Measurements from ENCODE around the gene MACROD2. TPM values are rescaled to one million over a fixed set of nuclear protein-coding genes. Genes with fewer than 3 reads are reported as not detected.

The MACROD2 gene
- polyA plus RNA-seq, 1 experiment, result 0.47 TPM

DNA sequence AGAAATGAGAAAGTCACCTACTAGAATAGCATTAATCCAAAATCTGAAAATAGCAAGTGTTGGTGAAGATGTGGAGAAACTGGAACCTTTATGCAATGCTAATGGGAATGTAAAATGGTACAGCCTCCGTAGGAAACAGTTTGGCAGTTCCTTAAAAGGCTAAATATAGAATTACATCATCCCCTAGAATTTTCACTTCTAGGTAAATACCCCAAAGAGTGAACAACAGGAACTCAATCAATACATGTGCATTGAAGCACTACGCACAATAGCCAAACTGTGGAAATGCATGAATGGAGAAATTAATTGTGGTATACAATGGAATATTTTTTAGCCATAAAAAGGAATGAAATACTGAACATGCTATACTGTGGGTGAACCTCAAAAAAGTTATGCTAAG, 1324.1 kb downstream of the MACROD2 start:
- TF ChIP-seq, protein P1, sequence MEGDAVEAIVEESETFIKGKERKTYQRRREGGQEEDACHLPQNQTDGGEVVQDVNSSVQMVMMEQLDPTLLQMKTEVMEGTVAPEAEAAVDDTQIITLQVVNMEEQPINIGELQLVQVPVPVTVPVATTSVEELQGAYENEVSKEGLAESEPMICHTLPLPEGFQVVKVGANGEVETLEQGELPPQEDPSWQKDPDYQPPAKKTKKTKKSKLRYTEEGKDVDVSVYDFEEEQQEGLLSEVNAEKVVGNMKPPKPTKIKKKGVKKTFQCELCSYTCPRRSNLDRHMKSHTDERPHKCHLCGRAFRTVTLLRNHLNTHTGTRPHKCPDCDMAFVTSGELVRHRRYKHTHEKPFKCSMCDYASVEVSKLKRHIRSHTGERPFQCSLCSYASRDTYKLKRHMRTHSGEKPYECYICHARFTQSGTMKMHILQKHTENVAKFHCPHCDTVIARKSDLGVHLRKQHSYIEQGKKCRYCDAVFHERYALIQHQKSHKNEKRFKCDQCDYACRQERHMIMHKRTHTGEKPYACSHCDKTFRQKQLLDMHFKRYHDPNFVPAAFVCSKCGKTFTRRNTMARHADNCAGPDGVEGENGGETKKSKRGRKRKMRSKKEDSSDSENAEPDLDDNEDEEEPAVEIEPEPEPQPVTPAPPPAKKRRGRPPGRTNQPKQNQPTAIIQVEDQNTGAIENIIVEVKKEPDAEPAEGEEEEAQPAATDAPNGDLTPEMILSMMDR (IDR thresholded peaks at IDR 0.05; ENCODE audit: insufficient read depth, low read depth, low read length), result no peak
- ChIA-PET CTCF (no interaction called here), POLR2A (no interaction called here)

DNA sequence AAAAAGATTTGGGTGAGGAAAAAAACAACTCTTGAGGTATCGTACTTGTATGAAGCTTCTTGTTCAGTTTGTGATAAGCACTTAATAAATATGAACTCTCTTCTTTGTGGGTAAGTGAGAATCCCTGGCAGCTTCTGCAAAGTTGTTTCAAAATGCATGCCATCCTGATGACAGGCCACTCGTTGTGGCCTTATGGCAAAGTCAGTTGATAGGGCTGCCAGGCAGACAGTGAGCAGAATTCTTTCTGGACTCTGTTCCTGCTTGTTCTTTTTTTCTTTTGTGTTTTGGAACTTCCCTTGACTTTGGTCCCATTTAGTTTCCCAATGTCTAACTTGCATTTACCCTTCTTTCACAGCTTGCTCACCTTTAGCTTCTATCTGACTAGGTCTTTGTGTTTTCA, 1325.6 kb downstream of the MACROD2 start:
- H3K4me3 ChIP-seq (ENCODE audit: low read depth, low read length), result no peak overlapping the region
- ChIA-PET POLR2A (no interaction called here), CTCF (no interaction called here)
- TF ChIP-seq, protein P1 (IDR thresholded peaks at IDR 0.05; ENCODE audit: insufficient read depth, low read depth, low read length), result no peak
- no peak for DNase-seq (ENCODE audit: low read depth)
- H3K36me3 ChIP-seq (ENCODE audit: control insufficient read depth, insufficient read depth, low read length), result no peaks in the 10 kb centered on the region
- no peaks in the 10 kb centered on the region for H3K27me3 ChIP-seq (ENCODE audit: control insufficient read depth, insufficient read depth, low read length)

More for the DNA sequence above, 1324.1 kb downstream of the MACROD2 start:
- Histone ChIP-seq H3K27me3 (ENCODE audit: control insufficient read depth, insufficient read depth, low read length) (no peaks in the 10 kb centered on the region), H3K36me3 (ENCODE audit: control insufficient read depth, insufficient read depth, low read length) (no peaks in the 10 kb centered on the region), H3K4me3 (ENCODE audit: low read depth, low read length) (no peak overlapping the region)
- DNase-seq (ENCODE audit: low read depth), result no peak

DNA sequence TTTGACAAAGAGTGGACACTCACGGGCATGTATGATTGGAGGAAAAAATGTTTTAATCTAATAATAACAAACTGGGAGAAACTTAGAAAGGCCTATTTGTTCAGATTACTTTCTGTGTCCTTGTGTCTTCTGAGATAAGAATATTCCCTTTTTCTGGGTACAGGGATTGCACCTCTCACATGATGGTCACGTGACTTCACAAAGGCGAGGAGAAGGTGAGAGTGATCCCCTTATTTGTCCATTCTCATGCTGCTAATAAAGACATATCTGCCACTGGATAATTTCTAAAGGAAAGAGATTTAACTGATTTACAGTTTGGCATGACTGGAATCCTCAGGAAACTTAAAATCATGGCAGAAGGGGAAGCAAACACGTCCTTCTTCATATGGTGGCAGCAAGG, 1331.8 kb downstream of the MACROD2 start:
- TF ChIP-seq, protein P1 (IDR thresholded peaks at IDR 0.05; ENCODE audit: insufficient read depth, low read depth, low read length), result no peak
- Histone ChIP-seq H3K27me3 (ENCODE audit: control insufficient read depth, insufficient read depth, low read length) (no peaks in the 10 kb centered on the region), H3K4me3 (ENCODE audit: low read depth, low read length) (no peak overlapping the region), H3K36me3 (ENCODE audit: control insufficient read depth, insufficient read depth, low read length) (no peaks in the 10 kb centered on the region)
- ChIA-PET CTCF (no interaction called here), POLR2A (no interaction called here)
- no peak for DNase-seq (ENCODE audit: low read depth)

DNA sequence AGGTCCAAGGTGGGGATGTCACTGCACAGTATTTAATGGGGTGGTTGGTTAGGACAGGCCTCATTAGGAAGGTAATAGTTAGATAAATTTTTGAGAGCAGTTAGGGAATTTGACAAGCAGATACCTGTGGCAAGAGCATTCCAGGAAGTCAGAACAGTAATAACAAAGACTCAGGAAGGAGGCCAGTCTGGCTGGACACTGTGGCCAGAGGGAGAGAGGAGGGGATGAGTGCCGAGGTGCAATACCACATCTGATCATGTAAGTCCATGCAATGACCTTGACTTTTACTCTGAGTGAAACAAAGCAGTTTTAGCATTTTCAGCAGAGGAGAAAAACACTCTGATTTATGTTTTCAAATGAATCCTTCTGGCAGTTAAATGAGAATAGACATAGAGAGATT, 1332.8 kb downstream of the MACROD2 start:
- H3K36me3 ChIP-seq (ENCODE audit: control insufficient read depth, insufficient read depth, low read length), result no peaks in the 10 kb centered on the region
- POLR2A ChIA-PET, result no interaction called here
- H3K4me3 ChIP-seq (ENCODE audit: low read depth, low read length), result no peak overlapping the region
- CTCF ChIA-PET, result no interaction called here
- no peaks in the 10 kb centered on the region for H3K27me3 ChIP-seq (ENCODE audit: control insufficient read depth, insufficient read depth, low read length)
- TF ChIP-seq, protein P1 (IDR thresholded peaks at IDR 0.05; ENCODE audit: insufficient read depth, low read depth, low read length), result no peak
- DNase-seq (ENCODE audit: low read depth), result no peak

DNA sequence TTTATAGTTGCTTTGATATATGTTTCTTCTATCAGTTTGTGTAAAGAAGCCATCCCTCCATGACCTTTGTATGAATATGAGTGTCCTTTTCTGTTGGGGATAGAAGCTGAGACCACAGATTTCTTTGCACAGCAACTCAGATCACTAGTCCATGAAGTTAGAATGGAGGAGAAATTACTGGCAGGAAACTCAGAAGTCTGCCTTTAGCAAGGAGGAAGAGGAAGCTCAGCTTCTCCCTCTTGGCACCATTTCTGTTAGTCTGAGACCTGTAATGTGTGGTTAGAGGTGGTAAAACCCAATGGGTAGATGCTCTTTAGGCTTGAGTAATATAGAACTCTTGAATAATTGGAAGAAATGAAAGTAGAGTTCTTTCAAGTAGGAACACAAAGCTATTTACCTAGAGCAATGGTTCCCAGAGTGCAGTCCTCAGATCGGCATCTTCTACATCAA, 1337.4 kb downstream of the MACROD2 start:
- POLR2A ChIA-PET, result no interaction called here
- TF ChIP-seq, protein P1 (IDR thresholded peaks at IDR 0.05; ENCODE audit: insufficient read depth, low read depth, low read length), result no peak
- Histone ChIP-seq H3K27me3 (ENCODE audit: control insufficient read depth, insufficient read depth, low read length) (no peaks in the 10 kb centered on the region), H3K4me3 (ENCODE audit: low read depth, low read length) (no peak overlapping the region), H3K36me3 (ENCODE audit: control insufficient read depth, insufficient read depth, low read length) (no peaks in the 10 kb centered on the region)
- DNase-seq (ENCODE audit: low read depth), result no peak
- CTCF ChIA-PET, result no interaction called here

All from BJ (cell line).